ENCODE data around the gene HDAC4.

Gene HDAC4

GRCh38 chr2:239395524-239395923 is 5.3 kb downstream of the HDAC4 start:
- no peak for DNase-seq

GRCh38 chr2:239394978-239395377 is 5.8 kb downstream of the HDAC4 start:
- DNase-seq, result no peak

GRCh38 chr2:239394346-239394945 is 6.4 kb downstream of the HDAC4 start:
- no peak for DNase-seq

GRCh38 chr2:239393941-239394340 is 6.9 kb downstream of the HDAC4 start:
- no peak for DNase-seq

- DNase-seq, result no peak
These were observed 7.4 kb downstream of the HDAC4 start for GRCh38 chr2:239393388-239393940.

- DNase-seq, result no peak
These were observed 8.0 kb downstream of the HDAC4 start for GRCh38 chr2:239392688-239393387.

GRCh38 chr2:239392072-239392357 is 8.8 kb downstream of the HDAC4 start:
- no peak for DNase-seq

GRCh38 chr2:239391286-239392071 is 9.3 kb downstream of the HDAC4 start:
- DNase-seq, result no peak

GRCh38 chr2:239390546-239391285 is 10.1 kb downstream of the HDAC4 start:
- no peak for DNase-seq

GRCh38 chr2:239389414-239390329 is 11.1 kb downstream of the HDAC4 start:
- no peak for DNase-seq

- no peak for DNase-seq
These were observed 12.3 kb downstream of the HDAC4 start for GRCh38 chr2:239388236-239389151.

GRCh38 chr2:239387811-239388210 is 13.0 kb downstream of the HDAC4 start:
- no peak for DNase-seq

GRCh38 chr2:239386872-239387445 is 13.9 kb downstream of the HDAC4 start:
- DNase-seq, result no peak

- DNase-seq, result no peak
These were observed 14.7 kb downstream of the HDAC4 start for GRCh38 chr2:239386001-239386670.

GRCh38 chr2:239385096-239386000 is 15.5 kb downstream of the HDAC4 start:
- DNase-seq, result no peak

GRCh38 chr2:239383759-239384156 is 17.1 kb downstream of the HDAC4 start:
- DNase-seq, result no peak

GRCh38 chr2:239383036-239383758 is 17.6 kb downstream of the HDAC4 start:
- no peak for DNase-seq

- DNase-seq, result no peak
These were observed 18.4 kb downstream of the HDAC4 start for GRCh38 chr2:239382384-239382880.
